AG04449 (cell line): ENCODE results near the gene UNC5C.

Experiments
- CTCF ChIA-PET: fragments of 350-600 bp; formaldehyde crosslinking; extraction: SDS; loops from one replicate; lab custom pipeline; 2021; ENCODE audit warnings: antibody characterized with exemption; lab: Yijun Ruan, JAX
- POLR2A ChIA-PET: fragments of 400-600, 350-600 bp; formaldehyde crosslinking; extraction: SDS; loops from one replicate; lab custom pipeline; 2020; ENCODE audit warnings: antibody characterized with exemption, inconsistent platforms; lab: Yijun Ruan, JAX
- DNase-seq: peaks from one replicate; pipeline ENCODE4 v3.0.0-alpha.2; 2010; ENCODE audit warnings: low read depth, low spot score
- H3K4me3 ChIP-seq: 2 replicates; pipeline ENCODE4 v1.5.1; 2011; ENCODE audit warnings: low read depth, mild to moderate bottlenecking, control low read depth, low read length
- CTCF ChIP-seq: IDR thresholded peaks from one replicate; pipeline ENCODE4 v1.5.1; 2011; ENCODE audit warnings: mild to moderate bottlenecking, moderate library complexity, low read length, control low read depth, inconsistent platforms; ENCODE audit not compliant: insufficient read depth; ENCODE audit errors: missing control alignments

The UNC5C gene

GRCh38 chr4:95476121-95476520, 72.7 kb downstream of the UNC5C start:
- DNase-seq = no peak
- ChIA-PET CTCF (no interaction called here), POLR2A (no interaction called here)
- H3K4me3 ChIP-seq = no peak overlapping the region
- no peak for TF ChIP-seq CTCF

GRCh38 chr4:95472534-95472933, 76.2 kb downstream of the UNC5C start:
- no peak for TF ChIP-seq CTCF
- DNase-seq = no peak
- CTCF ChIA-PET = no interaction called here
- H3K4me3 ChIP-seq = no peak overlapping the region
- POLR2A ChIA-PET = no interaction called here

- no peak overlapping the region for H3K4me3 ChIP-seq
- ChIA-PET CTCF (no interaction called here), POLR2A (no interaction called here)
- TF ChIP-seq CTCF = no peak
- no peak for DNase-seq
These were observed 78.2 kb downstream of the UNC5C start for GRCh38 chr4:95470622-95471021.

- H3K4me3 ChIP-seq = no peak overlapping the region
- POLR2A ChIA-PET = no interaction called here
- CTCF ChIA-PET = interaction anchor here (1.8 kb wide), 1 partner anchor 41 kb away, joined by 3 read pairs; no protein-coding TSS in a partner anchor
- no peak for DNase-seq
- TF ChIP-seq CTCF = no peak
These were observed 79.2 kb downstream of the UNC5C start for GRCh38 chr4:95469617-95470016.

GRCh38 chr4:95466791-95467190, 82.0 kb downstream of the UNC5C start:
- no peak for TF ChIP-seq CTCF
- CTCF ChIA-PET = no interaction called here
- H3K4me3 ChIP-seq = no peak overlapping the region
- DNase-seq = no peak
- POLR2A ChIA-PET = no interaction called here

GRCh38 chr4:95465010-95465409, 83.8 kb downstream of the UNC5C start:
- ChIA-PET CTCF (no interaction called here), POLR2A (no interaction called here)
- no peak for DNase-seq
- H3K4me3 ChIP-seq = no peak overlapping the region
- TF ChIP-seq CTCF = no peak
